ENCODE data around the gene CDK5RAP2. TPM values are rescaled to one million over a fixed set of nuclear protein-coding genes. Genes with fewer than 3 reads are reported as not detected.
"Not testable (repeated sequence)": the region's sequence is repeated elsewhere in the genome, so short reads cannot be mapped to it uniquely, and the experiment has no call there.

Gene CDK5RAP2
- total RNA-seq, 1 experiment from 2014 or later = 82.7 TPM

DNA sequence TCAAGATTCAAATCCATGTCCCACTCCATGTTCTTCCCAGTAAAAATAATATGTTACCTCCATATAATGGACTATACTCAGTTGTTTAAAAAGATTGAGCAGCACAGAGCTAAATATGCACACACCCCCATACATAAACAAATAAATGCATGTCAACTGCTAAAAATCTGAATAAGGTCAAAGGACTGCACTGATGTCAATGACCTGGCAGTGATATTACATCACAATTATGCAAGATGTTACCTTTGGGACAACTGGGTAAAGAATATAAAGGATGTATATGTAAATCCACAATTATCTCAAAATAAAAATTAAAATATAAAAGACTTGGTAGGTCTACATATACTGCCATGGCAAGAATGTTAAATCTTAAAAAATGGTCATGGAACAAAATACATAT lies 57.9 kb downstream of the CDK5RAP2 start:
- no peak for DNase-seq (ENCODE audit: extremely low read depth, low read depth)

DNA sequence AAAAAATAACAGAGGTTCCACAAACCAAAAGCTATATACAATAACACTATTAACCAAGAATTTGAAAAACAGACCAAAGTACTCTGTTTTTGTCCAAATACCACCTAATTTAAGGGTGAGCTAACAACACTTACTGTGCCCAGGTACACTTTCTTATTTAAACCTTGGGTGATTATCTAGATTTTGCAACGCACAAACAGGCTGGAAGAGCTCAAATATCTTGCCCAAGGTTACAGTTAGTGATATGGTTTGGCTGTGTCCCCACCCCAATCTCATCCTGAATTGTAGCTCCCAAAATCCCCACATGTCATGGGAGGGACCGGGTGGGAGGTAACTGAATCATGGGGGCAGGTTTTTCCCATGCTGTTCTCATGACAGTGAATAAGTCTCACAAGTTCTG lies 58.9 kb downstream of the CDK5RAP2 start:
- no peak for DNase-seq (ENCODE audit: extremely low read depth, low read depth)

DNA sequence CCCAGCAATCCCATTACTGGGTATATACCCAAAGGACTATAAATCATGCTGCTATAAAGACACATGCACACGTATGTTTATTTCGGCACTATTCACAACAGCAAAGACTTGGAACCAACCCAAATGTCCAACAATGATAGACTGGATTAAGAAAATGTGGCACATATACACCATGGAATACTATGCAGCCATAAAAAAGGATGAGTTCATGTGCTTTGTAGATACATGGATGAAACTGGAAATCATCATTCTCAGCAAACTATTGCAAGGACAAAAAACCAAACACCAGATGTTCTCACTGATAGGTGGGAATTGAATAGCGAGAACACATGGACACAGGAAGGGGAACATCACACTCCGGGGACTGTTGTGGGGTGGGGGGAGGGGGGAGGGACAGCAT lies 64.0 kb downstream of the CDK5RAP2 start:
- not testable (repeated sequence) for DNase-seq (ENCODE audit: extremely low read depth, low read depth)

DNA sequence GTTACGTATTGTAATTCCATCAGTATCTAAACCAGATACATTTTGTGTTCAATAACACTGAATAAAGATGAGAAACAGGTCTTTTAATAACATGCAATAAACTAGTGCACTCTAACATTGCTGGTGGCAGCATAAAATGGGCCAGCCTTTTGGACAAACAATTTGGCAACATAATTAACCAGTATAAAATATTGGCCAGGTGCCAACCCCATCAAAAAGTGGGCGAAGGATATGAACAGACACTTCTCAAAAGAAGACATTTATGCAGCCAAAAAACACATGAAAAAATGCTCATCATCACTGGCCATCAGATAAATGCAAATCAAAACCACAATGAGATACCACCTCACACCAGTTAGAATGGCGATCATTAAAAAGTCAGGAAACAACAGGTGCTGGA lies 64.5 kb downstream of the CDK5RAP2 start:
- not testable (repeated sequence) for DNase-seq (ENCODE audit: extremely low read depth, low read depth)

DNA sequence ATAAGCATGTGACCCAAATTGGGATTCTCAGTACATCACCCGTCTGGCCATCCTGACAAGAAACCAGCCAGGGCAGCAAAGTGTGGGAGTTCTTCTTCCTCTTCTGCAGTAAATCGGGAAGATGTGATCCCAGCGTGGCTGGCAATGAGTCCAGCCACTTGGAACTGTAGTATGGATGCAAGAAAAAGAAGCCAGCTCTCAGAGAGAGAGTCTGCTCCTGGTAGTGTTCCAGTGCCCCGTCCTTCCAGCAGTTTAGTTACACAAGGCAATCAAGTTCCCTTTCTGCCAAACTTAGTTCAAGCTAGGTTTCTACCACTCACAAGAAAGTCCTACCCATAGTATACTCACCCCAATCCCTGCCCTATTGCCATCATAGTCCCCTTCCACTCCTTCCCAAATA lies 65.6 kb downstream of the CDK5RAP2 start:
- DNase-seq (ENCODE audit: extremely low read depth, low read depth) = no peak

DNA sequence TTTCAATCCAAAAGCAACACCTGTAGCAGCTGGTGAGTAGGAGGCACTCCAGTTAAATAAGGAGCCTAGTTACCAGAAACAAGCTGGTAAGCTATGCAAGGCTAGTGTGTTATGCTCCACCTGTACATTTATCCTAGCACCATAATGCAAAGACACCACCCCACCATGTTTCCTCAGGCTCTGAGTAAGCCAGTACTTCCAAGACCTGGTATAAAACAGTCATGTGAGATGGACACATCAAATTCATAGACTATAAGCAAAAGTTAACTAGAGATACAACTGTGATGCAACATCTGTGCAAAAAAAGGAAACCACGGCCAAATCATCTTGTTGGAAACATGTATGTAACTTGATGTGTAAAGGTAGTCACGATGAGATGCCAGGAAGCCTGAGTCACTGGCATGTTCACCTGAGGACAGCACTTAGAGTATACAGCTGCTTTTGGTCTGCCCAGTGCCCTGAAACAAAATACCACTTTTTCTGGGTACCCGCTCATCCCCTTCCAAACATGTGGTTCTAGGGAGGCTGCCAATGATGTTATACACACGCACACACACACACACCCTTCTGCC lies 66.1 kb downstream of the CDK5RAP2 start:
- DNase-seq (ENCODE audit: extremely low read depth, low read depth) = no peak

DNA sequence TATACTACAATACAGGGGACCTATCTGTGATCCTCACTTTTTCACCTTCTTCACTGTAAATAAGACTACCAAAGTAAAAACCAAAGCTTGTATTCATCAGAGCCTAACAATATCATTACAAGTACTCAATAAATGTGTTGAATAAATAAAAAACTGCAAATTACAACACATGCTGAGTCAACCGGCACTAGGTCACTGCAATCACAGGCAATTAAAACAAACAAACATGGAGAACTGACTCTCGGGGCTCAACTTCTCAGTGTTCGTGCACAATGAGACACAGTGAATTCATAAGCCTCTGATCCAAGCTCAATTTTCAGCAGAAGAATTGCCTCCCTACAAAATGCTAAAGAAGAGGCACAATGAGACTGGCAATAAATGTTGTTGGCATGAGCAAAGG lies 69.2 kb downstream of the CDK5RAP2 start:
- DNase-seq (ENCODE audit: extremely low read depth, low read depth) = no peak

DNA sequence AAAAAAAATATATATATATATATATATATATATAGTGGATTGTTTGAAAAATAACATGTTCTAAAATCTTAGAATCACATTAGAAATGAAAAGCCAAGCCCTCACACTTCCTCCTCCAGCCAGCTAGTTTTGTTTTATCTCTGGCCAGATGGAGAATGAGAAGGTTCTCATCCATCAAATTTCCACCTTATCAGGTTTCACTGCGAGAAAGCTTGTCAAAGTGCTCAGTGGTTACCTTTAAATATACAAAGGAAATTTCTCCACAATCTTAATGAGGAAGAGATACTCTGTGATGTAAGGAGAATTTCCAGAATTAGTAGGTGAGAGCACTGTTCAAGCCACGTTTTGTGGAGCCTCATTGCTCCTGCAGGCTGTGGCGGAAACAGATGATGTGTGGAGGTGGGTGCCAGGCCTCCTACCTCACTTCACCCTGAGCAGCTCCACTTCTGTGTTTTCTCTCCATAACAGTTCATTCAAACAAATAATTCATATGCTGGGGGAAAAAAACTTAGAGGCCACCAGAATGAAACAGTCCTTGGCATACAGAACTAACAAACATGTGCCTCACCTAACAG lies 71.9 kb downstream of the CDK5RAP2 start:
- no peak for DNase-seq (ENCODE audit: extremely low read depth, low read depth)

DNA sequence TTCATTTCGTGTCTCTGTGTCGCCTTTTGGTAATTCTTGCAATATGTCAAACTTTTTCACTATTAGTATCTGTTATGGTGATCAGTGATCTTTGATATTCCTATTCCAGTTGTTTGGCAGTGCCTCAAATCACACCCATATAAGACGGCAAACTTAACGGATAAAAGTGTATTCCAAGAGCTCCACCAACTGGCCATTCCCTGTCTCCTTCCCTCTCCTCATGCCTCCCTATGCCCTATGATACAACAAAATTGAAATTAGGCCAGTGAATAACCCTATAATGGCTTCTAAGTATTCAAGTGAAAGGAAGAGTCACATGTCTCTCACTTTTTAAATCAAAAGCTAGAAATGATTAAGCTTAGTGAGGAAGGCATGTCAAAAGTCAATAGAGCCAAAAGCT lies 74.8 kb downstream of the CDK5RAP2 start:
- DNase-seq (ENCODE audit: extremely low read depth, low read depth) = no peak

DNA sequence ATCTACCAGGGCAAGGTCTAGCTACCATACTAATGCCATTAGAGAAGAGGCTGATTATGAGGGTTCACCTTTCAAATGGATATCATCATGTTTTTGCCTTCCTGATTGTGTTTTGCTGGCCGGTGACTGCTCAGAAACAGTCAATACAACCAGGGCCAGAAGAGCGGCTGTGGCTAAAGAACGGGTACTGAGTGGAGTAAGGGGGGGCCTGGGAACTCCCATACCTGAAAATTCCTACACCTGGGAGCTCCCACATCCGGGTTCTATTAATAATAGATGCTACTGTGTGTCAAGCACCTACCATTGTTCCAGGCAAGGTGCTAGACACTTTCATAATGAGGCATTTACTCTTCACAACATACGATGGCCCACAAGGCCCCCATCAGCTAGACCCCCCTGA lies 79.2 kb downstream of the CDK5RAP2 start:
- no peak for DNase-seq (ENCODE audit: extremely low read depth, low read depth)

DNA sequence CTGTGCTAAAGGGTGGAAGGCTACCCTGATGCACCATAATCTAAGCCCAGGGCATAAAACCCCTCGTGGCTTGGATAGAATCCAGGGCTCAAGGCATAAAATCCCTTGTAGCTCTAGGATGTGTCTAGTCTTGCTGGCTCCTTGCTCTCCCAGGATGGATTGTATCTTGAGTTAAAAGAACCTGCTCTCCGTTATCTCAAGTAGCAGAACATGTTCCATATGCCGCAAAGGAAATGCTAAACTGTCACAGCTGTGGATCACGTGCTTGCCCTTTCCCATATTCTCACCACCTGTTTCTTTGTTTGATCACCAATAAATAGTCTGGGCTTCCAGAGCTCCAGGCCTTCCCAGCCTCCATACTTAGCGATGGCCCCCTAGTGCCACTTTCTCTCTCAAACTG lies 82.1 kb downstream of the CDK5RAP2 start:
- DNase-seq (ENCODE audit: extremely low read depth, low read depth) = not testable (repeated sequence)

DNA sequence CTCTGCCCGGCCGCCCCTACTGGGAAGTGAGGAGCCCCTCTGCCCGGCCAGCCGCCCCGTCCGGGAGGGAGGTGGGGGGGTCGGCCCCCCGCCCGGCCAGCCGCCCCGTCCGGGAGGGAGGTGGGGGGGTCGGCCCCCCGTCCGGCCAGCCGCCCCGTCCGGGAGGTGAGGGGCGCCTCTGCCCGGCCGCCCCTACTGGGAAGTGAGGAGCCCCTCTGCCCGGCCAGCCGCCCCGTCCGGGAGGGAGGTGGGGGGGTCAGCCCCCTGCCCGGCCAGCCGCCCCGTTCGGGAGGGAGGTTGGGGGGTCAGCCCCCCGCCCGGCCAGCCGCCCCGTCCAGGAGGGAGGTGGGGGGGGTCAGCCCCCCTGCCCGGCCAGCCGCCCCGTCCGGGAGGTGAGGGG lies 83.5 kb downstream of the CDK5RAP2 start:
- not testable (repeated sequence) for DNase-seq (ENCODE audit: extremely low read depth, low read depth)

DNA sequence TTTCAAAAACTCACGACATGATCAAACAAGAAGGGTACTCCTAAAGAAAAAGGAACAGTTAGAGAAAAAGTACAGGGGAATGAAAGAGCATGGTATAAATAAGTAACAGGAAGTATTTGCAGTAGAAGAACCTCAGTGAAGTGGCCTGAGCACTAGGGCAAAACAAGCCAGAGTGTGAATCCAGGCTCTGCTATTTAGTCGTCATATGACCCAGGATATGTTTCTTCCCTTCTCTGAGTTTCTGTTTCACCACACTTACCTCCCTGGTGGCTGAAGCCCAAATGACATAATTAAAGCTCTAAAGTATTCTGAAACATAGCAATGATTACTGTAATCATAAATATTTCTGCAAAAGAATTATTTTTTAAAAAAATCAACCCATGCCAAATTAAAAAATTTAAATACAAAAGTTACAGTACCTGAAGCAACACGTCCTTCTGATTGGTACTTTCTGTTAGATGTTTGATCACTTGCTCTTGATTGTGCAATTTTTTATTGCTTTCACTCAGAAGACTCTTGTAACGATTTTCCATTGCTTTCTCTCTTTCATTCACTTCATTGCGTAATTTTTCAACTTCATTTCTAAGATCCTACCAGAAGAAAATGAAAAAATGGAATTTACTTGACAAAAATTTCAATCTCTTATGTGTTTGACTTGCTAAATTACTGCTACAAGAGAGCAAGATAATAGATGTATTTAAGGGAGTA lies 88.9 kb downstream of the CDK5RAP2 start:
- no peak for DNase-seq (ENCODE audit: extremely low read depth, low read depth)

DNA sequence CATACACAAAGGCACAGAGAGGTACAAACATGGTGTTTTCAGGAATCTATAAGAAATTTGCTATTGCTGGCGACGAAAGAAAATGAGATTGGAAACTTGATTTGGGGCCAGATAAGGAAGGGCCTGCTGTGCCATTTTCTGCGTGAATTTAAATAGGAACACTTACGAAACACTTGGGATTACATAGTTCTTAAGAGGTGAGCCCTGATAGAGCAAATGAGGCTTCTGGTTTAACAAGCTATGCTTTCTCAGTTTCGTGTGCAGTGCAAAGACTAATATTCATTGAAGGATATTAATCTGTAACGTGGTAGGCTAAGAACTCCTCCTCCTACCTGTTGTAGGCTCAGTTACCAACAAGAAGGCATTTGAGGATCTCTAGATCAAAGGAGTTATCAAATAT lies 93.1 kb downstream of the CDK5RAP2 start:
- DNase-seq (ENCODE audit: extremely low read depth, low read depth) = no peak

DNA sequence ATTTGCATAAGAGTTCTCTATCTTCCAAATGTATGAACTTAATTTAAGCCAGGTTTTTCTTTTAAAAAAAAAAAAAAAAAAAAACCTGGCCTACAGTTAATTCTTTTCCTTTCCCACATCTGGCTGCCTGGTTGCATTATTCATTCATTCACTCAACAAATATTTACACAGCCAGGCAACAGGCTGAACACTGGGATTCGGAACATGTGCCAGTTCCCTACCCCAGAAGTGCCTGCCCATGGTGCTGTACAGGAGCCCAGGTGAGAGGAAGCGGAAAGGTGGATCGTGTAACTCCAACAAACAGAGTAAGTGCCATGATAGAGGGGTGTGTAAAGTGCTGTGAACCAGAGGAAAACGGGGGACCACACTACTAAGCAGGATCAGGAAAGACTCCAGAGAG lies 93.6 kb downstream of the CDK5RAP2 start:
- DNase-seq (ENCODE audit: extremely low read depth, low read depth) = no peak

DNA sequence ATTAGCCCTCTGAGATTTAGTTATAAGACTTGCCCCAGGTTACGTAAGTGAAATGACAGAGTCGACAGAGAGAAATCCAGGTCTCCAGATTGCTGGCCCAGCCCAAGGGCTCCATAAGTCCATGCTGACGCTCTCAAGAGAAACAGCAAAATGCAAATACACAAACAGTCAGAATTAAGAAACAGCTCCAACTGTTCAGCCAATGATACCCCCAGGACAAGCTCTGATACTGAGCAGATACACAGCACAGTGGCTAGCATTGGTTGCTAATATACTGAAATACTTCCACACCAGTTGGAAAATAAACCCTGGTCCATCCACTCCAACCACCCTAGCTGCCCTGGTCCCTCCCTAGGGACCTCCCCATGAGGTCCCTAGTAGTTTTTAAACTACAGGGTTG lies 94.2 kb downstream of the CDK5RAP2 start:
- DNase-seq (ENCODE audit: extremely low read depth, low read depth) = no peak

DNA sequence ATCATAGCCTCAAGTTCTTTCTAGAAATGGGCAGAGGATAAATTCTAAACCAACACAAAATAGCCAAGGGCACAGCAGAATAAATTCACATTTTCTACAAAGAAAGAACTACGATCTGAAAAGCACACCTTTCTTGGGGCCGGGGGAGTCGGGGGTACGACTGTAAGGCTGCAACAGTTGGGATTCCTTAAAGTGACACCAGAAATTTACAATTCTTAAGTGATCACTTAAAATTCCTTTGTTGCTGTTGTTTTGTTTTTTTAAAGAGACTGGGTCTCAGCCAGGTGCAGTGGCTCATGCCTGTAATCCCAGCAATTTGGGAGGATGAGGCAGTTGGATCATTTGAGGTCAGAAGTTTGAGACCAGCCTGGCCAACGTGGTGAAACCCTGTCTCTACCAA lies 95.8 kb downstream of the CDK5RAP2 start:
- no peak for DNase-seq (ENCODE audit: extremely low read depth, low read depth)

DNA sequence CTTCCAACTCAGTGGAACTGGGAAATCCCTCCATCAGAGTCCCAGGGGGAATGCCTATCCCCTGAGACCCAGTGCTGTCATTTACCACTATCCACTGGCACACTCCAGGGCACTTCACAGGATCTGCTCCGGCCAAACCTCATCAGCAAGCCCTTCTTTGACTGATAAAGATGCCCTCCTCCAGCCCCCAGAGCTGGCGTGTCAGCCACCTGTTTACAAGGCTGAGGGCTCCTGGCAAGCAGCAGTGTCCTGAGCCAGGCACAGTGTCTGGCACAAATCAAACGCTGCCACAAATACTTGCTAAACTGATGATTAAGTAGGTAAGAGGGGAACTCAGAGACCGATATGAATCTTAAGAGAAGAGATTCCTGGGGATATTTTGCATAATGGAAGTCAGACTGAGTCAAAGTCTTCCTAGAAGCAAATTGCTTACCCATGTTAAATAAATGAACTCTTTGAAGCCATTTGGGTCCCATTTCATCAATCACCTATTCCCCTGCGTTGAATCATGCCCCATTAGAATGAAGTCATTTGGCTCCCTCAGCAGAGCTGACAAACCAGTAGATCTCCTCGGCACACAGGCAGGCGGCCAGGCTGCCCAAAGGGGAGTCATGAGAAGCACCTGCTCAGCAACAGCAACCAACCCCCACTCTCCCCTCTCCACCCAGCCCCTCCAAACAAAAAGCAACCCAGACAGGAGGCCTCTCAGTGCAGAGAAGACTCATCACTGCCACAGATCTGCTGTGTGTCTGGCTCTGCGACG lies 97.4 kb downstream of the CDK5RAP2 start:
- DNase-seq (ENCODE audit: extremely low read depth, low read depth) = no peak

DNA sequence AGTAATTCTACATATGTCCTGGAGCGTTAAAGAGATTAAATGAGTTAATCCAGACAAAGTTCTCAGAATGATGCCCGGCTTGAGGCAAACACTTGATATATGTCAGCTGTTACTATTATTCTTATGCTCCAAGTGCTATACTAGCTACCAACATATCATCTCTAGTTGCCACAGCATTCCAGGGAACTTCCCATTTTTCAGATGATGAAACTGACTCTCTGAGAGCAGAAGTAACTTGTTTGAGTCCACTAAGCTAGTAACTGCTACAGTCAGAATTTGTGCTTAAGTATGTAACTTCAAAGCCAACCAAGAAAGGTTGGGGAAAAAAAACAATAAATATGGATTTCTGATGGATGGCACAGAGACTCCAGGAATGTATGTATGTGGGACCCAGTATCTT lies 98.1 kb downstream of the CDK5RAP2 start:
- DNase-seq (ENCODE audit: extremely low read depth, low read depth) = no peak

DNA sequence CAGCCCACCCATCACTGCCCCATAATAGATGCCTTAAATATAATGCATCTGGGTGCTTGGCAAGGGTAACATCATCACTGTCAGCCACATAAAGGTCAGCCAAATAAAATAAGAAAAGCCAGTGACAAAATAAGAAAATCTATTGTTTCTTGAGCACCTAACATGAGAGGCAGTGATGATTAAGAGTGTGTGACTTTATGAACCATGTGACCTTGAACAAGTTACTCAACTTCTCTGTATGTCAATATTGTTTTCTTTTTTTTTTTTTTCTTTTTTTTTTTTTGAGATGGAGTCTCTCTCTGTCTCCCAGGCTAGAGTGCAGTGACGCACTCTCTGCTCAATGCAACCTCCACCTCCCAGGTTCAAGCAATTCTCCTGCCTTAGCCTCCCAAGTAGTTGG lies 98.7 kb downstream of the CDK5RAP2 start:
- DNase-seq (ENCODE audit: extremely low read depth, low read depth) = no peak

DNA sequence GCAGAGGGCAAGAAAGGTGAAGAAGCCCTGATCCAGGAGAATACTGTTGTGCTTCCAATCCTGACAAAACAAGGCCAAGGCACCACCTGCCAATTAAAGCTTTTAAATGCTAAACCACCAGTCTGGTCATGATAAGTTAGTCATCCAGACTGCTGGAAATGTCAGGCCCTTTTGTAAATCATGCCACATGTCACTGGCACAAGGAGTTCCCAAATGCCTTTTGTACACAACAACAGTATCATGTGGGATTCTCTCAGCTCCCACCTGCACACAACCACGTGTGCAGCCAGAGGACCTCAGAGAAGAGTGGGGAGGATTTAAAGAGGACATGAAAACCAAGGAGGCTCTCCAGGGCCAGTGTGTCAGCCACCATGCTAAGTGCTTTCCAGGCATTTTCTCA lies 99.3 kb downstream of the CDK5RAP2 start:
- DNase-seq (ENCODE audit: extremely low read depth, low read depth) = no peak

DNA sequence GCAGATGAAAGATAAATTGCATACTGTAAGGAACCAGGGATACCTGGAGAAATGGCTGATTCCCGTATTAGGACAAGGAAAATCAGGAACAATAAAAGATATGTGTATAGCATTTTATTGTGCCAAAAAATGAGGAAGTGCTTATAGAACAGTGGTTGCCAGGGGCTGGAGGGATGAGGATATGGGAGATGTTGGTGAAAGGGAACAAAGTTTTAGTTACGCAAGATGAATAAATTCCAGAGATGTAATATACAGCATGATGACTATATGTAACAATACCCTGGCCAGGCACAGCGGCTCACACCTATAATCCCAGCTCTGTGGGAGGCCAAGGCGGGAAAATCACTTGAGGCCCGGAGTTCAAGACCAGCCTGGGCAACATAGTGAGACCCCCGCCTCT lies 101.8 kb downstream of the CDK5RAP2 start:
- no peak for DNase-seq (ENCODE audit: extremely low read depth, low read depth)
